Endothelial cell of umbilical vein (primary cell): Measurements from ENCODE around the gene NCAPG. TPM values are rescaled to one million over a fixed set of nuclear protein-coding genes. Genes with fewer than 3 reads are reported as not detected.

Experiments
- BruUV-seq: library from RNA; stranded (reverse); fragments of 400-500 nt; replicated peaks from 2 replicates; lab custom pipeline; 2021; lab: Mats Ljungman, UMichigan
- CTCF ChIA-PET: fragments of 300-600, 350-600 bp; sonication (Branson Sonifier 250); formaldehyde crosslinking; loops from one replicate; lab custom pipeline; 2021; ENCODE audit warnings: antibody characterized with exemption, inconsistent platforms; lab: Charles Lee
- POLR2A ChIA-PET: fragments of 300-600, 350-600 bp; sonication (Branson Sonifier 250); formaldehyde crosslinking; loops from one replicate; lab custom pipeline; 2021; ENCODE audit warnings: antibody characterized with exemption, inconsistent platforms; lab: Charles Lee
- DNase-seq: peaks from one replicate; pipeline ENCODE4 v3.0.0-alpha.2; 2011; ENCODE audit warnings: low read depth, low spot score
- FAIRE-seq: peaks from 2 replicates; lab custom pipeline; 2011; peaks lifted over from hg19 to GRCh38; lab: Jason Lieb, UNC
- H2AFZ ChIP-seq: 2 replicates; pipeline ENCODE4 v1.6.0; 2012; ENCODE audit warnings: low read depth, low read length, control low read depth, inconsistent platforms
- H3K27ac ChIP-seq: 2 replicates; pipeline ENCODE4 v1.5.1; 2011; ENCODE audit warnings: low read depth, mild to moderate bottlenecking, control low read depth, low read length, moderate library complexity; ENCODE audit not compliant: insufficient read depth
- H3K27me3 ChIP-seq, 2 experiments: 2 replicates each; pipeline versions ENCODE4 v1.6.0 to v1.6.1; 2011; ENCODE audit warnings: low read length in 2 of 2, mixed read lengths in 1 of 2; ENCODE audit not compliant: control insufficient read depth in 2 of 2, insufficient read depth in 2 of 2
- H3K36me3 ChIP-seq, 2 experiments: 2 replicates in 1 of 2; 3 replicates in 1 of 2; pipeline ENCODE4 v1.5.1; 2011; ENCODE audit warnings: low read length in 2 of 2, mild to moderate bottlenecking in 1 of 2, moderate library complexity in 1 of 2; ENCODE audit not compliant: control insufficient read depth in 2 of 2, insufficient read depth in 2 of 2; ENCODE audit errors: extremely low read depth in 1 of 2
- H3K4me1 ChIP-seq: 3 replicates; pipeline ENCODE4 v1.5.1; 2011; ENCODE audit warnings: mild to moderate bottlenecking, low read length; ENCODE audit not compliant: control insufficient read depth, insufficient read depth; ENCODE audit errors: extremely low read depth
- H3K4me2 ChIP-seq: 2 replicates; pipeline ENCODE4 v1.6.1; 2011; ENCODE audit warnings: low read length, control low read depth, mixed read lengths; ENCODE audit not compliant: insufficient read depth
- H3K4me3 ChIP-seq, 3 experiments: fragments of 200-600 bp in 1 of 3; sonication (generic), shearing (Covaris generic) in 1 of 3; replicated peaks in 1 of 3; 2 replicates each; pipeline ENCODE4 v1.5.1; 2011 to 2016; ENCODE audit warnings: control low read depth in 3 of 3, low read length in 3 of 3, mild to moderate bottlenecking in 2 of 3, inconsistent platforms in 1 of 3, low read depth in 1 of 3, moderate library complexity in 1 of 3; ENCODE audit not compliant: insufficient read depth in 1 of 3
- H3K79me2 ChIP-seq: 2 replicates; pipeline ENCODE4 v1.6.0; 2012; ENCODE audit warnings: low read length, inconsistent platforms; ENCODE audit not compliant: control insufficient read depth, insufficient read depth
- H3K9ac ChIP-seq: replicated peaks from 2 replicates; pipeline ENCODE3; 2011; ENCODE audit warnings: low read length, control low read depth; ENCODE audit not compliant: insufficient read depth; ENCODE audit errors: extremely low read depth
- H3K9me1 ChIP-seq: replicated peaks from 3 replicates; pipeline ENCODE4 v1.6.0; 2011; ENCODE audit warnings: mild to moderate bottlenecking, low read length; ENCODE audit not compliant: control insufficient read depth, insufficient read depth; ENCODE audit errors: extremely low read depth
- H3K9me3 ChIP-seq: replicated peaks from 2 replicates; pipeline ENCODE4 v1.5.1; 2012; ENCODE audit warnings: low read length, inconsistent platforms; ENCODE audit not compliant: control insufficient read depth, insufficient read depth
- H4K20me1 ChIP-seq: replicated peaks from 2 replicates; pipeline ENCODE3; 2011; ENCODE audit warnings: mild to moderate bottlenecking, low read length; ENCODE audit not compliant: control insufficient read depth, insufficient read depth; ENCODE audit errors: extremely low read depth
- EZH2 ChIP-seq: IDR thresholded peaks from 2 replicates; pipeline ENCODE4 v1.6.1; 2012; ENCODE audit warnings: borderline replicate concordance, low read depth, mild to moderate bottlenecking, moderate library complexity, low read length, inconsistent platforms; ENCODE audit not compliant: severe bottlenecking
- FOS ChIP-seq: IDR thresholded peaks from 2 replicates; pipeline ENCODE4 v1.6.1; 2011; ENCODE audit warnings: mild to moderate bottlenecking, low read length, moderate library complexity, borderline replicate concordance; ENCODE audit not compliant: insufficient read depth
- GATA2 ChIP-seq: IDR thresholded peaks from 2 replicates; pipeline ENCODE4 v1.7.0; 2011; ENCODE audit warnings: low read depth, mild to moderate bottlenecking, moderate library complexity, mixed read lengths, low read length; ENCODE audit not compliant: insufficient read length, insufficient read depth
- JUN ChIP-seq: IDR thresholded peaks from 2 replicates; pipeline ENCODE4 v1.6.1; 2011; ENCODE audit warnings: borderline replicate concordance, low read depth; ENCODE audit not compliant: insufficient read length, insufficient read depth
- MYC ChIP-seq: IDR thresholded peaks from one replicate; pipeline ENCODE4 v1.6.1; 2011; ENCODE audit warnings: mild to moderate bottlenecking, low read depth, low read length
- POLR2AphosphoS5 ChIP-seq: IDR thresholded peaks from 2 replicates; pipeline ENCODE4 v1.6.1; 2012; ENCODE audit warnings: low read depth, mild to moderate bottlenecking, control low read depth, low read length, moderate library complexity; ENCODE audit not compliant: insufficient read depth
- dilution Hi-C: fragments of 300-500 bp; cut with MboI; formaldehyde crosslinking; loops from one replicate; pipeline ENCODE4 v1.15.0; 2019; ENCODE audit warnings: low sequenced_read_pairs; ENCODE audit not compliant: extremely low pct_ligation_motif_present
- intact Hi-C: fragments of 100-400 bp; cut with micrococcal nuclease; formaldehyde crosslinking; loops from one replicate; pipeline ENCODE4 v1.10.0; 2022
- polyA plus RNA-seq, 4 experiments: library from polyadenylated mRNA; depleted of rRNA in 3 of 4; stranded (reverse) in 3 of 4; unstranded in 1 of 4; fragments of >200 nt; gene quantifications; 2 replicates each; pipeline versions ENCODE4 v1.2.1 to v1.2.3, GENCODE V29; 2011 to 2012; ENCODE audit warnings: missing spikeins in 1 of 4
- total RNA-seq: library from RNA; stranded (reverse); gene quantifications from 2 replicates; pipeline ENCODE4 v1.2.3, GENCODE V29; 2021

The NCAPG gene
- total and polyA plus RNA-seq, 2 donors (not counting 3 experiments of a cell fraction or from before 2014, with no cell fraction given) = 11.6 to 66.4 TPM

- CTCF ChIA-PET = no interaction called here
- dilution Hi-C loops = no loop called here
- TF ChIP-seq FOS (no peak), MYC (no peak), POLR2AphosphoS5 (no peak), GATA2 (no peak), JUN (no peak), EZH2 (no peak)
- POLR2A ChIA-PET = no interaction called here
- Histone ChIP-seq H3K27ac (no peak overlapping the region), H3K9ac (no peak overlapping the region), H3K4me3 (no peak overlapping the region), H3K79me2 (no peaks in the 10 kb centered on the region), H3K27me3 (no peaks in the 10 kb centered on the region), H3K36me3 (no peaks in the 10 kb centered on the region), H3K9me1 (no peaks in the 10 kb centered on the region), H3K4me2 (no peak overlapping the region), H3K4me1 (no peaks in the 10 kb centered on the region), H3K9me3 (no peaks in the 10 kb centered on the region), H4K20me1 (no peaks in the 10 kb centered on the region), H2AFZ (no peak overlapping the region)
- FAIRE-seq (no peak), DNase-seq (no peak)
- BruUV-seq = no TSS peak
- intact Hi-C loops = no loop called here
Measured at GRCh38 chr4:17766826-17767458, 43.8 kb upstream of the NCAPG start.
